GM23338 (cell line): Measurements from ENCODE around the gene PTRH2. TPM values are rescaled to one million over a fixed set of nuclear protein-coding genes. Genes with fewer than 3 reads are reported as not detected.

Experiments used
- ATAC-seq: fragments of 200-7000 bp; cut with Tn5 transposase; 3 replicates; pipeline ENCODE4 v1.9.1; 2020
- DNase-seq: peaks from one replicate; pipeline ENCODE4 v3.0.0-alpha.2; 2015; ENCODE audit warnings: low spot score
- H2AFZ ChIP-seq: fragments of 200-600 bp; sonication (generic); 2 replicates; pipeline ENCODE4 v1.8.0; 2016; ENCODE audit warnings: antibody characterized with exemption, mild to moderate bottlenecking, moderate library complexity
- H3F3A ChIP-seq: fragments of 200-600 bp; sonication (generic); replicated peaks from 2 replicates; pipeline ENCODE4 v1.8.0; 2017; ENCODE audit warnings: antibody characterized with exemption, mixed run types, low read depth
- H3K27ac ChIP-seq: fragments of 200-600 bp; sonication (generic); 2 replicates; pipeline ENCODE4 v1.6.1; 2016; ENCODE audit warnings: low read depth
- H3K27me3 ChIP-seq: fragments of 200-600 bp; sonication (generic); 2 replicates; pipeline ENCODE4 v1.8.0; 2016; ENCODE audit warnings: mild to moderate bottlenecking, mixed run types, moderate library complexity; ENCODE audit not compliant: insufficient read depth
- H3K36me3 ChIP-seq: fragments of 200-600 bp; sonication (generic); 2 replicates; pipeline ENCODE4 v1.8.0; 2016; ENCODE audit warnings: mild to moderate bottlenecking; ENCODE audit not compliant: insufficient read depth
- H3K4me1 ChIP-seq: fragments of 200-600 bp; sonication (generic); 2 replicates; pipeline ENCODE4 v1.8.0; 2016; ENCODE audit warnings: mild to moderate bottlenecking, moderate library complexity; ENCODE audit not compliant: insufficient read depth
- H3K4me2 ChIP-seq: fragments of 200-600 bp; sonication (generic); 2 replicates; pipeline ENCODE4 v1.7.1; 2017; ENCODE audit warnings: mixed run types
- H3K4me3 ChIP-seq: fragments of 200-600 bp; sonication (generic); 2 replicates; pipeline ENCODE4 v1.6.1; 2016; ENCODE audit warnings: mixed run types
- H3K79me2 ChIP-seq: fragments of 200-600 bp; sonication (generic); replicated peaks from 2 replicates; pipeline ENCODE4 v1.8.0; 2017; ENCODE audit warnings: mild to moderate bottlenecking; ENCODE audit not compliant: insufficient read depth
- H3K9me2 ChIP-seq: fragments of 200-600 bp; sonication (generic); 2 replicates; pipeline ENCODE4 v1.8.0; 2017; ENCODE audit not compliant: insufficient read depth
- H4K20me1 ChIP-seq: fragments of 200-600 bp; sonication (generic); replicated peaks from 2 replicates; pipeline ENCODE4 v1.8.0; 2017; ENCODE audit warnings: mild to moderate bottlenecking; ENCODE audit not compliant: insufficient read depth
- H3K27ac Mint-ChIP-seq: 2 replicates; pipeline ENCODE4 v1.8.0; 2020; ENCODE audit warnings: inconsistent platforms, mild to moderate bottlenecking, moderate library complexity, mixed read lengths
- H3K27me3 Mint-ChIP-seq: 3 replicates; pipeline ENCODE4 v1.8.0; 2022; ENCODE audit warnings: low read depth, mild to moderate bottlenecking, moderate library complexity, mixed read lengths, inconsistent platforms; ENCODE audit not compliant: insufficient read depth, poor library complexity
- H3K36me3 Mint-ChIP-seq: 3 replicates; pipeline ENCODE4 v1.8.0; 2021; ENCODE audit warnings: low read depth, mild to moderate bottlenecking, inconsistent platforms, moderate library complexity, mixed read lengths
- H3K4me1 Mint-ChIP-seq: 3 replicates; pipeline ENCODE4 v1.8.0; 2020; ENCODE audit warnings: mild to moderate bottlenecking, inconsistent platforms, mixed read lengths
- H3K4me3 Mint-ChIP-seq: 3 replicates; pipeline ENCODE4 v1.8.0; 2021; ENCODE audit warnings: moderate library complexity, mild to moderate bottlenecking, inconsistent platforms, mixed read lengths
- H3K9me3 Mint-ChIP-seq: 3 replicates; pipeline ENCODE4 v1.8.0; 2020; ENCODE audit warnings: moderate library complexity, mild to moderate bottlenecking, inconsistent platforms, mixed read lengths
- CREB1 ChIP-seq: fragments of 250-450 bp; sonication (Bioruptor Pico); IDR thresholded peaks from 2 replicates; pipeline ENCODE4 v1.5.0; 2020; ENCODE audit warnings: low read depth, mild to moderate bottlenecking, moderate library complexity
- EZH2 ChIP-seq: fragments of 200-600 bp; sonication (generic); IDR thresholded peaks from one replicate; pipeline ENCODE4 v1.8.0; 2017; ENCODE audit warnings: antibody characterized with exemption, mild to moderate bottlenecking, low read depth; ENCODE audit not compliant: unreplicated experiment
- EZH2phosphoT487 ChIP-seq: fragments of 200-600 bp; sonication (generic); IDR thresholded peaks from one replicate; pipeline ENCODE4 v1.8.1; 2018; ENCODE audit warnings: antibody characterized with exemption; ENCODE audit not compliant: unreplicated experiment
- JUNB ChIP-seq: IDR thresholded peaks from one replicate; pipeline ENCODE4 v1.6.1; 2016; ENCODE audit warnings: antibody characterized with exemption; ENCODE audit not compliant: unreplicated experiment
- NANOG ChIP-seq: IDR thresholded peaks from 2 replicates; pipeline ENCODE4 v1.6.1; 2016; ENCODE audit warnings: antibody characterized with exemption, borderline replicate concordance
- POLR2AphosphoS5 ChIP-seq: IDR thresholded peaks from 2 replicates; pipeline ENCODE4 v1.6.1; 2016; ENCODE audit warnings: antibody characterized with exemption, low read depth
- STAT1 ChIP-seq: IDR thresholded peaks from one replicate; pipeline ENCODE4 v1.6.1; 2016; ENCODE audit warnings: antibody characterized with exemption; ENCODE audit not compliant: unreplicated experiment
- ZNF114 ChIP-seq: fragments of 250-450 bp; sonication (Bioruptor Pico); IDR thresholded peaks from 2 replicates; pipeline ENCODE4 v1.5.0; 2020; ENCODE audit warnings: mild to moderate bottlenecking, moderate library complexity
- ZNF331 ChIP-seq: fragments of 250-450 bp; sonication (Bioruptor Pico); IDR thresholded peaks from 2 replicates; pipeline ENCODE4 v1.5.0; 2020; ENCODE audit warnings: low read depth, mild to moderate bottlenecking, moderate library complexity
- polyA plus RNA-seq: library from polyadenylated mRNA; unstranded; fragments of >200 nt; fragmentation: Nextera tagmentation; extraction: Ambion mirVana; gene quantifications from 2 replicates; pipeline ENCODE4 v1.2.1, GENCODE V29; 2016
- total RNA-seq: library from RNA; depleted of rRNA; stranded (reverse); fragments of >200 nt; shearing (Covaris generic); gene quantifications from 2 replicates; pipeline ENCODE4 v1.2.3, GENCODE V29; 2014
- TF ChIP-seq, protein P1 (sequence below): IDR thresholded peaks from 2 replicates; pipeline ENCODE4 v1.6.1; 2016; ENCODE audit warnings: antibody characterized with exemption
- TF ChIP-seq, protein P2 (sequence below): IDR thresholded peaks from one replicate; pipeline ENCODE4 v1.6.1; 2018; ENCODE audit warnings: antibody characterized with exemption; ENCODE audit not compliant: unreplicated experiment
- TF ChIP-seq, protein P3 (sequence below): fragments of 250-450 bp; sonication (Bioruptor Pico); IDR thresholded peaks from 2 replicates; pipeline ENCODE4 v1.5.0; 2020; ENCODE audit warnings: mild to moderate bottlenecking, moderate library complexity
- TF ChIP-seq, protein P4 (sequence below), 2 experiments: fragments of 200-600 bp in 1 of 2; sonication (generic) in 1 of 2; conservative IDR thresholded peaks; 2 replicates each; pipeline versions ENCODE4 v1.5.1 to v1.6.1; 2016 to 2017; ENCODE audit warnings: antibody characterized with exemption in 2 of 2, low read depth in 2 of 2, mild to moderate bottlenecking in 2 of 2, moderate library complexity in 1 of 2

Gene PTRH2
- total and polyA plus RNA-seq, 2 experiments from 2014 or later = 32.7 to 85.2 TPM

DNA sequence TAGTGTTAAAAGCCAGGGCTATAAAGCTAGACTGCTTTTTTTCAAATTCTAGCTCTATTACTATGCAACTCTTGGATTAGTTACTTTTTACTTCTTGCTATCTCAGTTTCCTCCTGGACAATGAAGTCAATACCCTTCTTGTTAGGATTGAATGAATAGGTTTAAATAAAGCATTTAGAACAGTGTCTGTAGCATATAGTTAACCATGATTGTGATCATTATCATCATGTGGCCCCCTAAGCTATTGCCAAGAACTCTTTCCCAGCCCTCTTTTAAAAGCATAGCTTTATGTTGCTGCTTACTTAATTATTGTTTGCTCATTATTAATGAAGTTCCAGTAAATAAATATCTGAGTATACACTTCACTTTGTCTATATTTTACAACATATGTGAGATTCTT lies 4.7 kb upstream of the PTRH2 start:
- Mint-ChIP-seq H3K27me3 (peaks cover 4% of the 10 kb centered on the region), H3K27ac (no peak overlapping the region), H3K9me3 (no peaks in the 10 kb centered on the region; the same call in 2 of the 3 replicates), H3K36me3 (peaks cover 7% of the 10 kb centered on the region), H3K4me3 (no peak overlapping the region), H3K4me1 (peaks cover 6% of the 10 kb centered on the region)
- Histone ChIP-seq H4K20me1 (peaks cover 28% of the 10 kb centered on the region), H3F3A (peaks cover 9% of the 10 kb centered on the region; the same call in 1 of the 2 replicates), H3K4me3 (no peak overlapping the region), H3K4me2 (no peak overlapping the region), H2AFZ (no peak overlapping the region), H3K79me2 (peaks cover 90% of the 10 kb centered on the region), H3K9me2 (no peaks in the 10 kb centered on the region), H3K27ac (no peak overlapping the region), H3K36me3 (no peaks in the 10 kb centered on the region), H3K27me3 (no peaks in the 10 kb centered on the region), H3K4me1 (peaks cover 8% of the 10 kb centered on the region)
- no peak for DNase-seq
- no peak for ATAC-seq
- TF ChIP-seq, protein P1, sequence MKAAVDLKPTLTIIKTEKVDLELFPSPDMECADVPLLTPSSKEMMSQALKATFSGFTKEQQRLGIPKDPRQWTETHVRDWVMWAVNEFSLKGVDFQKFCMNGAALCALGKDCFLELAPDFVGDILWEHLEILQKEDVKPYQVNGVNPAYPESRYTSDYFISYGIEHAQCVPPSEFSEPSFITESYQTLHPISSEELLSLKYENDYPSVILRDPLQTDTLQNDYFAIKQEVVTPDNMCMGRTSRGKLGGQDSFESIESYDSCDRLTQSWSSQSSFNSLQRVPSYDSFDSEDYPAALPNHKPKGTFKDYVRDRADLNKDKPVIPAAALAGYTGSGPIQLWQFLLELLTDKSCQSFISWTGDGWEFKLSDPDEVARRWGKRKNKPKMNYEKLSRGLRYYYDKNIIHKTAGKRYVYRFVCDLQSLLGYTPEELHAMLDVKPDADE = no peak
- TF ChIP-seq NANOG (no peak), POLR2AphosphoS5 (no peak), CREB1 (no peak), STAT1 (no peak), ZNF331 (CRISPR knock-in tag) (no peak), EZH2 (no peak), EZH2phosphoT487 (no peak), ZNF114 (CRISPR knock-in tag) (no peak), JUNB (no peak)
- TF ChIP-seq, protein P2, sequence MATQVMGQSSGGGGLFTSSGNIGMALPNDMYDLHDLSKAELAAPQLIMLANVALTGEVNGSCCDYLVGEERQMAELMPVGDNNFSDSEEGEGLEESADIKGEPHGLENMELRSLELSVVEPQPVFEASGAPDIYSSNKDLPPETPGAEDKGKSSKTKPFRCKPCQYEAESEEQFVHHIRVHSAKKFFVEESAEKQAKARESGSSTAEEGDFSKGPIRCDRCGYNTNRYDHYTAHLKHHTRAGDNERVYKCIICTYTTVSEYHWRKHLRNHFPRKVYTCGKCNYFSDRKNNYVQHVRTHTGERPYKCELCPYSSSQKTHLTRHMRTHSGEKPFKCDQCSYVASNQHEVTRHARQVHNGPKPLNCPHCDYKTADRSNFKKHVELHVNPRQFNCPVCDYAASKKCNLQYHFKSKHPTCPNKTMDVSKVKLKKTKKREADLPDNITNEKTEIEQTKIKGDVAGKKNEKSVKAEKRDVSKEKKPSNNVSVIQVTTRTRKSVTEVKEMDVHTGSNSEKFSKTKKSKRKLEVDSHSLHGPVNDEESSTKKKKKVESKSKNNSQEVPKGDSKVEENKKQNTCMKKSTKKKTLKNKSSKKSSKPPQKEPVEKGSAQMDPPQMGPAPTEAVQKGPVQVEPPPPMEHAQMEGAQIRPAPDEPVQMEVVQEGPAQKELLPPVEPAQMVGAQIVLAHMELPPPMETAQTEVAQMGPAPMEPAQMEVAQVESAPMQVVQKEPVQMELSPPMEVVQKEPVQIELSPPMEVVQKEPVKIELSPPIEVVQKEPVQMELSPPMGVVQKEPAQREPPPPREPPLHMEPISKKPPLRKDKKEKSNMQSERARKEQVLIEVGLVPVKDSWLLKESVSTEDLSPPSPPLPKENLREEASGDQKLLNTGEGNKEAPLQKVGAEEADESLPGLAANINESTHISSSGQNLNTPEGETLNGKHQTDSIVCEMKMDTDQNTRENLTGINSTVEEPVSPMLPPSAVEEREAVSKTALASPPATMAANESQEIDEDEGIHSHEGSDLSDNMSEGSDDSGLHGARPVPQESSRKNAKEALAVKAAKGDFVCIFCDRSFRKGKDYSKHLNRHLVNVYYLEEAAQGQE = no peak
- TF ChIP-seq, protein P3, sequence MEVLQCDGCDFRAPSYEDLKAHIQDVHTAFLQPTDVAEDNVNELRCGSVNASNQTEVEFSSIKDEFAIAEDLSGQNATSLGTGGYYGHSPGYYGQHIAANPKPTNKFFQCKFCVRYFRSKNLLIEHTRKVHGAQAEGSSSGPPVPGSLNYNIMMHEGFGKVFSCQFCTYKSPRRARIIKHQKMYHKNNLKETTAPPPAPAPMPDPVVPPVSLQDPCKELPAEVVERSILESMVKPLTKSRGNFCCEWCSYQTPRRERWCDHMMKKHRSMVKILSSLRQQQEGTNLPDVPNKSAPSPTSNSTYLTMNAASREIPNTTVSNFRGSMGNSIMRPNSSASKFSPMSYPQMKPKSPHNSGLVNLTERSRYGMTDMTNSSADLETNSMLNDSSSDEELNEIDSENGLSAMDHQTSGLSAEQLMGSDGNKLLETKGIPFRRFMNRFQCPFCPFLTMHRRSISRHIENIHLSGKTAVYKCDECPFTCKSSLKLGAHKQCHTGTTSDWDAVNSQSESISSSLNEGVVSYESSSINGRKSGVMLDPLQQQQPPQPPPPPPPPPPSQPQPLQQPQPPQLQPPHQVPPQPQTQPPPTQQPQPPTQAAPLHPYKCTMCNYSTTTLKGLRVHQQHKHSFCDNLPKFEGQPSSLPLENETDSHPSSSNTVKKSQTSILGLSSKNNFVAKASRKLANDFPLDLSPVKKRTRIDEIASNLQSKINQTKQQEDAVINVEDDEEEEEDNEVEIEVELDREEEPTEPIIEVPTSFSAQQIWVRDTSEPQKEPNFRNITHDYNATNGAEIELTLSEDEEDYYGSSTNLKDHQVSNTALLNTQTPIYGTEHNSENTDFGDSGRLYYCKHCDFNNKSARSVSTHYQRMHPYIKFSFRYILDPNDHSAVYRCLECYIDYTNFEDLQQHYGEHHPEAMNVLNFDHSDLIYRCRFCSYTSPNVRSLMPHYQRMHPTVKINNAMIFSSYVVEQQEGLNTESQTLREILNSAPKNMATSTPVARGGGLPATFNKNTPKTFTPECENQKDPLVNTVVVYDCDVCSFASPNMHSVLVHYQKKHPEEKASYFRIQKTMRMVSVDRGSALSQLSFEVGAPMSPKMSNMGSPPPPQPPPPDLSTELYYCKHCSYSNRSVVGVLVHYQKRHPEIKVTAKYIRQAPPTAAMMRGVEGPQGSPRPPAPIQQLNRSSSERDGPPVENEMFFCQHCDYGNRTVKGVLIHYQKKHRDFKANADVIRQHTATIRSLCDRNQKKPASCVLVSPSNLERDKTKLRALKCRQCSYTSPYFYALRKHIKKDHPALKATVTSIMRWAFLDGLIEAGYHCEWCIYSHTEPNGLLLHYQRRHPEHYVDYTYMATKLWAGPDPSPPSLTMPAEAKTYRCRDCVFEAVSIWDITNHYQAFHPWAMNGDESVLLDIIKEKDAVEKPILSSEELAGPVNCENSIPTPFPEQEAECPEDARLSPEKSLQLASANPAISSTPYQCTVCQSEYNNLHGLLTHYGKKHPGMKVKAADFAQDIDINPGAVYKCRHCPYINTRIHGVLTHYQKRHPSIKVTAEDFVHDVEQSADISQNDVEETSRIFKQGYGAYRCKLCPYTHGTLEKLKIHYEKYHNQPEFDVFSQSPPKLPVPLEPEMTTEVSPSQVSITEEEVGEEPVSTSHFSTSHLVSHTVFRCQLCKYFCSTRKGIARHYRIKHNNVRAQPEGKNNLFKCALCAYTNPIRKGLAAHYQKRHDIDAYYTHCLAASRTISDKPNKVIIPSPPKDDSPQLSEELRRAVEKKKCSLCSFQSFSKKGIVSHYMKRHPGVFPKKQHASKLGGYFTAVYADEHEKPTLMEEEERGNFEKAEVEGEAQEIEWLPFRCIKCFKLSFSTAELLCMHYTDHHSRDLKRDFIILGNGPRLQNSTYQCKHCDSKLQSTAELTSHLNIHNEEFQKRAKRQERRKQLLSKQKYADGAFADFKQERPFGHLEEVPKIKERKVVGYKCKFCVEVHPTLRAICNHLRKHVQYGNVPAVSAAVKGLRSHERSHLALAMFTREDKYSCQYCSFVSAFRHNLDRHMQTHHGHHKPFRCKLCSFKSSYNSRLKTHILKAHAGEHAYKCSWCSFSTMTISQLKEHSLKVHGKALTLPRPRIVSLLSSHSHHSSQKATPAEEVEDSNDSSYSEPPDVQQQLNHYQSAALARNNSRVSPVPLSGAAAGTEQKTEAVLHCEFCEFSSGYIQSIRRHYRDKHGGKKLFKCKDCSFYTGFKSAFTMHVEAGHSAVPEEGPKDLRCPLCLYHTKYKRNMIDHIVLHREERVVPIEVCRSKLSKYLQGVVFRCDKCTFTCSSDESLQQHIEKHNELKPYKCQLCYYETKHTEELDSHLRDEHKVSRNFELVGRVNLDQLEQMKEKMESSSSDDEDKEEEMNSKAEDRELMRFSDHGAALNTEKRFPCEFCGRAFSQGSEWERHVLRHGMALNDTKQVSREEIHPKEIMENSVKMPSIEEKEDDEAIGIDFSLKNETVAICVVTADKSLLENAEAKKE = no peak
- TF ChIP-seq, protein P4, sequence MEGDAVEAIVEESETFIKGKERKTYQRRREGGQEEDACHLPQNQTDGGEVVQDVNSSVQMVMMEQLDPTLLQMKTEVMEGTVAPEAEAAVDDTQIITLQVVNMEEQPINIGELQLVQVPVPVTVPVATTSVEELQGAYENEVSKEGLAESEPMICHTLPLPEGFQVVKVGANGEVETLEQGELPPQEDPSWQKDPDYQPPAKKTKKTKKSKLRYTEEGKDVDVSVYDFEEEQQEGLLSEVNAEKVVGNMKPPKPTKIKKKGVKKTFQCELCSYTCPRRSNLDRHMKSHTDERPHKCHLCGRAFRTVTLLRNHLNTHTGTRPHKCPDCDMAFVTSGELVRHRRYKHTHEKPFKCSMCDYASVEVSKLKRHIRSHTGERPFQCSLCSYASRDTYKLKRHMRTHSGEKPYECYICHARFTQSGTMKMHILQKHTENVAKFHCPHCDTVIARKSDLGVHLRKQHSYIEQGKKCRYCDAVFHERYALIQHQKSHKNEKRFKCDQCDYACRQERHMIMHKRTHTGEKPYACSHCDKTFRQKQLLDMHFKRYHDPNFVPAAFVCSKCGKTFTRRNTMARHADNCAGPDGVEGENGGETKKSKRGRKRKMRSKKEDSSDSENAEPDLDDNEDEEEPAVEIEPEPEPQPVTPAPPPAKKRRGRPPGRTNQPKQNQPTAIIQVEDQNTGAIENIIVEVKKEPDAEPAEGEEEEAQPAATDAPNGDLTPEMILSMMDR (conservative IDR thresholded peaks at IDR 0.05; ENCODE audit: low read depth in 2 of 2) = no peak
